CD4-positive, alpha-beta T cell treated with Interleukin-10 for 1 hour (primary cell): ENCODE results near the gene TMEM9.

Experiments
- DNase-seq: peaks from one replicate; pipeline ENCODE4 v3.0.0-alpha.2; 2020

The TMEM9 gene

GRCh38 chr1:201154389-201155165 lies at the start of gene TMEM9:
Gene TMEM9 (minus strand): TSS chr1:201154474. CDS start chr1:201153923, 551 bp downstream.
- peak; percentile 97 for DNase-seq

GRCh38 chr1:201198598-201198997 lies 44.3 kb upstream of the TMEM9 start:
- DNase-seq, result no peak

- no peak for DNase-seq
Observed at GRCh38 chr1:201194046-201194445, 39.8 kb upstream of the TMEM9 start.

- DNase-seq, result no peak
Observed at GRCh38 chr1:201192261-201192788, 38.1 kb upstream of the TMEM9 start.

GRCh38 chr1:201191653-201192260 lies 37.5 kb upstream of the TMEM9 start:
- DNase-seq, result no peak

GRCh38 chr1:201190624-201191051 lies 36.4 kb upstream of the TMEM9 start, which contains the start of gene IGFN1:
Gene IGFN1 (plus strand): TSS chr1:201190824. CDS start chr1:201193294, 2,470 bp downstream.
- DNase-seq, result no peak

- no peak for DNase-seq
Observed at GRCh38 chr1:201190005-201190404, 35.7 kb upstream of the TMEM9 start.

- no peak for DNase-seq
Observed at GRCh38 chr1:201189085-201189484, 34.8 kb upstream of the TMEM9 start.

GRCh38 chr1:201186192-201186591 lies 31.9 kb upstream of the TMEM9 start:
- DNase-seq, result no peak

- no peak for DNase-seq
Observed at GRCh38 chr1:201185527-201186128, 31.4 kb upstream of the TMEM9 start.

- DNase-seq, result no peak
Observed at GRCh38 chr1:201185123-201185453, 30.8 kb upstream of the TMEM9 start.

- no peak for DNase-seq
Observed at GRCh38 chr1:201184307-201185122, 30.2 kb upstream of the TMEM9 start.

- no peak for DNase-seq
Observed at GRCh38 chr1:201183753-201184152, 29.5 kb upstream of the TMEM9 start.

GRCh38 chr1:201183209-201183608 lies 28.9 kb upstream of the TMEM9 start:
- DNase-seq, result no peak

- no peak for DNase-seq
Observed at GRCh38 chr1:201181726-201182125, 27.5 kb upstream of the TMEM9 start.

- DNase-seq, result no peak
Observed at GRCh38 chr1:201181323-201181722, 27.0 kb upstream of the TMEM9 start.

- DNase-seq, result no peak
Observed at GRCh38 chr1:201180901-201181300, 26.6 kb upstream of the TMEM9 start.

GRCh38 chr1:201180141-201180540 lies 25.9 kb upstream of the TMEM9 start:
- no peak for DNase-seq

GRCh38 chr1:201178718-201179117 lies 24.4 kb upstream of the TMEM9 start:
- no peak for DNase-seq

GRCh38 chr1:201176940-201177339 lies 22.7 kb upstream of the TMEM9 start:
- DNase-seq, result no peak

GRCh38 chr1:201175820-201176500 lies 21.7 kb upstream of the TMEM9 start:
- DNase-seq, result no peak

- no peak for DNase-seq
Observed at GRCh38 chr1:201173736-201174135, 19.5 kb upstream of the TMEM9 start.
